Endodermal cell (in vitro differentiated cells): ENCODE measurements around the gene PARP15. TPM values are rescaled to one million over a fixed set of nuclear protein-coding genes. Genes with fewer than 3 reads are reported as not detected.

Experiments used
- DNase-seq: peaks from one replicate; pipeline ENCODE4 v3.0.0-alpha.2; 2017
- H3K27ac ChIP-seq: 2 replicates; pipeline ENCODE4 v1.5.1; 2013; ENCODE audit warnings: mild to moderate bottlenecking, low read depth, low read length, moderate library complexity
- H3K27me3 ChIP-seq: 2 replicates; pipeline ENCODE4 v1.6.1; 2013; ENCODE audit warnings: mild to moderate bottlenecking, low read length, moderate library complexity; ENCODE audit not compliant: insufficient read depth, control insufficient read depth, poor library complexity, severe bottlenecking
- H3K36me3 ChIP-seq: 2 replicates; pipeline ENCODE4 v1.7.0; 2013; ENCODE audit warnings: mild to moderate bottlenecking, low read length, moderate library complexity; ENCODE audit not compliant: control insufficient read depth, insufficient read depth
- H3K4me1 ChIP-seq: one replicate; pipeline ENCODE4 v1.7.0; 2013; ENCODE audit warnings: low read length; ENCODE audit not compliant: control insufficient read depth, insufficient read depth
- H3K4me3 ChIP-seq: 2 replicates; pipeline ENCODE4 v1.5.1; 2013; ENCODE audit warnings: mild to moderate bottlenecking, low read length, moderate library complexity
- H3K9ac ChIP-seq: 2 replicates; pipeline ENCODE4 v1.6.1; 2013; ENCODE audit warnings: mild to moderate bottlenecking, low read length, moderate library complexity; ENCODE audit not compliant: poor library complexity, severe bottlenecking; ENCODE audit errors: extremely low read depth
- H3K9me3 ChIP-seq: 2 replicates; pipeline ENCODE4 v1.6.1; 2013; ENCODE audit warnings: mild to moderate bottlenecking, low read length, moderate library complexity; ENCODE audit not compliant: control insufficient read depth
- H3K27ac Mint-ChIP-seq: 2 replicates; pipeline ENCODE4 v1.8.0; 2020; ENCODE audit warnings: mixed read lengths
- H3K27me3 Mint-ChIP-seq: 2 replicates; pipeline ENCODE4 v1.8.0; 2021; ENCODE audit warnings: mild to moderate bottlenecking, mixed read lengths; ENCODE audit not compliant: insufficient read depth
- H3K36me3 Mint-ChIP-seq: 2 replicates; pipeline ENCODE4 v1.8.0; 2020; ENCODE audit warnings: low read depth, mixed read lengths
- H3K4me1 Mint-ChIP-seq: 2 replicates; pipeline ENCODE4 v1.8.0; 2020; ENCODE audit warnings: mixed read lengths
- H3K4me3 Mint-ChIP-seq: 2 replicates; pipeline ENCODE4 v1.8.0; 2020; ENCODE audit warnings: mild to moderate bottlenecking, moderate library complexity, mixed read lengths
- H3K9me3 Mint-ChIP-seq: 2 replicates; pipeline ENCODE4 v1.8.0; 2020; ENCODE audit warnings: mild to moderate bottlenecking, mixed read lengths
- CTCF ChIP-seq: fragments of 200-600 bp; sonication (generic); conservative IDR thresholded peaks from 2 replicates; pipeline ENCODE4 v1.5.0; 2021; ENCODE audit warnings: antibody characterized with exemption, mild to moderate bottlenecking
- WGBS, 2 experiments: methylation state at CpG; one replicate each; pipeline versions ENCODE4 v1.1.5 to v1.1.7; 2013; ENCODE audit warnings: missing lambda C conversion rate in 2 of 2, mixed read lengths in 1 of 2; ENCODE audit not compliant: insufficient coverage in 1 of 2, insufficient read length in 1 of 2; 5-methylcytosine and 5-hydroxymethylcytosine counted together
- total RNA-seq, 2 donors: library from RNA; stranded (reverse); fragmentation: NEBNext Ultra II Directional in 1 of 2; extraction: Animal tissue kit (Norgen Biotek cat#: 25700) in 1 of 2; gene quantifications; 2 replicates in 1 of 2; 3 replicates in 1 of 2; pipeline ENCODE4 v1.2.1, GENCODE V29; 2021

PARP15 gene
- total RNA-seq, 2 donors from 2014 or later = 0.18 to 0.44 TPM

- no peaks in the 10 kb centered on the region for H3K36me3 ChIP-seq
- H3K4me1 Mint-ChIP-seq = no peaks in the 10 kb centered on the region
- no peak overlapping the region for H3K4me3 ChIP-seq
- H3K4me3 Mint-ChIP-seq = no peak overlapping the region
- TF ChIP-seq CTCF = no peak
- no peak overlapping the region for H3K27ac Mint-ChIP-seq
- H3K9me3 ChIP-seq = peaks cover under 1% of the 10 kb centered on the region
- no peaks in the 10 kb centered on the region for H3K27me3 ChIP-seq
- H3K27me3 Mint-ChIP-seq = no peaks in the 10 kb centered on the region
- no peak overlapping the region for H3K9ac ChIP-seq
- H3K4me1 ChIP-seq = no peaks in the 10 kb centered on the region
- WGBS, 2 experiments = 74 to 100% methylated on average over 2 to 5 of the region's 5 CpGs
- no peaks in the 10 kb centered on the region for H3K36me3 Mint-ChIP-seq
- no peak for DNase-seq
- H3K27ac ChIP-seq = no peak overlapping the region
- H3K9me3 Mint-ChIP-seq = no peaks in the 10 kb centered on the region
These were observed 11.8 kb downstream of the PARP15 start for GRCh38 chr3:122589297-122589696.

- H3K9ac ChIP-seq = no peak overlapping the region
- Mint-ChIP-seq H3K27ac (no peak overlapping the region), H3K27me3 (no peaks in the 10 kb centered on the region), H3K36me3 (no peaks in the 10 kb centered on the region), H3K4me1 (no peaks in the 10 kb centered on the region), H3K4me3 (no peak overlapping the region), H3K9me3 (no peaks in the 10 kb centered on the region)
- H3K27me3 ChIP-seq = no peaks in the 10 kb centered on the region
- no peaks in the 10 kb centered on the region for H3K36me3 ChIP-seq
- no peaks in the 10 kb centered on the region for H3K4me1 ChIP-seq
- H3K4me3 ChIP-seq = no peak overlapping the region
- H3K27ac ChIP-seq = no peak overlapping the region
- 91 to 94% methylated on average over 2 of the region's 2 CpGs for WGBS, 2 experiments
- no peak for DNase-seq
- TF ChIP-seq CTCF = no peak
- H3K9me3 ChIP-seq = no peaks in the 10 kb centered on the region
These were observed 13.2 kb downstream of the PARP15 start for GRCh38 chr3:122590610-122591009.

- Mint-ChIP-seq H3K27me3 (no peaks in the 10 kb centered on the region), H3K4me3 (no peak overlapping the region), H3K9me3 (no peaks in the 10 kb centered on the region), H3K4me1 (no peaks in the 10 kb centered on the region), H3K27ac (no peak overlapping the region), H3K36me3 (no peaks in the 10 kb centered on the region)
- no peak for DNase-seq
- no peaks in the 10 kb centered on the region for H3K9me3 ChIP-seq
- no peaks in the 10 kb centered on the region for H3K27me3 ChIP-seq
- no peak for TF ChIP-seq CTCF
- no peaks in the 10 kb centered on the region for H3K4me1 ChIP-seq
- H3K36me3 ChIP-seq = no peaks in the 10 kb centered on the region
- no peak overlapping the region for H3K4me3 ChIP-seq
- no peak overlapping the region for H3K9ac ChIP-seq
- no peak overlapping the region for H3K27ac ChIP-seq
These were observed 16.6 kb downstream of the PARP15 start for GRCh38 chr3:122594025-122594424.
